ENCODE results near the gene MAT1A.

- no peak for TF ChIP-seq NR2C2 (CRISPR knock-in tag; IDR thresholded peaks at IDR 0.05)
- TF ChIP-seq CTCF (IDR thresholded peaks at IDR 0.05) = no peak
- no peak for TF ChIP-seq SP1 (CRISPR knock-in tag; conservative IDR thresholded peaks at IDR 0.05)
- no peak for TF ChIP-seq FOXP1 (CRISPR knock-in tag; IDR thresholded peaks at IDR 0.05; ENCODE audit: borderline replicate concordance)
- no peak for TF ChIP-seq SMAD4 (CRISPR knock-in tag; IDR thresholded peaks at IDR 0.05)
- no peak for TF ChIP-seq RELA (CRISPR knock-in tag; IDR thresholded peaks at IDR 0.05; ENCODE audit: borderline replicate concordance)
- TF ChIP-seq NR3C1 (CRISPR knock-in tag; conservative IDR thresholded peaks at IDR 0.05; ENCODE audit: low read depth) = no peak
- no peak for TF ChIP-seq ZNF423 (CRISPR knock-in tag; IDR thresholded peaks at IDR 0.05)
- no peak for TF ChIP-seq CREM (CRISPR knock-in tag; IDR thresholded peaks at IDR 0.05)
- TF ChIP-seq CREB1 (CRISPR knock-in tag; IDR thresholded peaks at IDR 0.05) = no peak
- no peak for TF ChIP-seq ZNF396 (CRISPR knock-in tag; IDR thresholded peaks at IDR 0.05; ENCODE audit: borderline replicate concordance)
- no peak for TF ChIP-seq E2F1 (CRISPR knock-in tag; IDR thresholded peaks at IDR 0.05)
- no peak for TF ChIP-seq TEAD4 (CRISPR knock-in tag; IDR thresholded peaks at IDR 0.05)
Observed at GRCh38 chr10:80281784-80282765, 7.4 kb downstream of the MAT1A start.

Measured in WTC11 (cell line).